Measurements from ENCODE around the gene DBR1.

GRCh38 chr3:138119423-138119766 lies 55.3 kb downstream of the DBR1 start:
- TF ChIP-seq ZNF274 (IDR thresholded peaks at IDR 0.05; ENCODE audit: low read depth, low read length) (no peak), YY1 (IDR thresholded peaks at IDR 0.05; ENCODE audit: insufficient read depth, insufficient read length) (no peak)
